Fibroblast of skin of right quadriceps (primary cell): ENCODE measurements around the gene CLNK.

ENCODE experiments used
- DNase-seq: peaks from one replicate; pipeline ENCODE4 v3.0.0-alpha.2; 2013

The CLNK gene

GRCh38 chr4:10701161-10701560 is 16.6 kb upstream of the CLNK start:
- no peak for DNase-seq

GRCh38 chr4:10698172-10698571 is 13.6 kb upstream of the CLNK start:
- DNase-seq = no peak

GRCh38 chr4:10697086-10697485 is 12.5 kb upstream of the CLNK start:
- DNase-seq = no peak

- DNase-seq = no peak
Measured at GRCh38 chr4:10696253-10696652, 11.7 kb upstream of the CLNK start.

GRCh38 chr4:10694828-10695209 is 10.3 kb upstream of the CLNK start:
- DNase-seq = no peak

GRCh38 chr4:10694151-10694827 is 9.7 kb upstream of the CLNK start:
- no peak for DNase-seq

- no peak for DNase-seq
Measured at GRCh38 chr4:10691651-10692050, 7.1 kb upstream of the CLNK start.

- DNase-seq = no peak
Measured at GRCh38 chr4:10690185-10690907, 5.8 kb upstream of the CLNK start.

- no peak for DNase-seq
Measured at GRCh38 chr4:10688846-10689245, 4.3 kb upstream of the CLNK start.

- DNase-seq = no peak
Measured at GRCh38 chr4:10688022-10688421, 3.5 kb upstream of the CLNK start.

GRCh38 chr4:10687526-10687925 is 3.0 kb upstream of the CLNK start:
- peak; percentile 19 for DNase-seq

GRCh38 chr4:10682397-10682796 is 2.2 kb downstream of the CLNK start:
- DNase-seq = no peak

- no peak for DNase-seq
Measured at GRCh38 chr4:10677796-10678497, 6.6 kb downstream of the CLNK start.

GRCh38 chr4:10673817-10674369 is 10.7 kb downstream of the CLNK start:
- DNase-seq = no peak

GRCh38 chr4:10672379-10672778 is 12.2 kb downstream of the CLNK start:
- DNase-seq = no peak

GRCh38 chr4:10671799-10672198 is 12.8 kb downstream of the CLNK start:
- DNase-seq = no peak

GRCh38 chr4:10671366-10671765 is 13.2 kb downstream of the CLNK start:
- DNase-seq = no peak

- DNase-seq = no peak
Measured at GRCh38 chr4:10670321-10670720, 14.2 kb downstream of the CLNK start.

- DNase-seq = no peak
Measured at GRCh38 chr4:10667701-10668326, 16.8 kb downstream of the CLNK start.

GRCh38 chr4:10666616-10667015 is 18.0 kb downstream of the CLNK start:
- no peak for DNase-seq

- DNase-seq = peak; percentile 75
Measured at GRCh38 chr4:10664408-10664807, 20.2 kb downstream of the CLNK start.

- DNase-seq = no peak
Measured at GRCh38 chr4:10662937-10663336, 21.6 kb downstream of the CLNK start.

GRCh38 chr4:10661047-10661446 is 23.5 kb downstream of the CLNK start:
- no peak for DNase-seq
